ENCODE data around the gene U2SURP.
"Not testable (repeated sequence)": the region's sequence is repeated elsewhere in the genome, so short reads cannot be mapped to it uniquely, and the experiment has no call there.

Gene U2SURP

DNA sequence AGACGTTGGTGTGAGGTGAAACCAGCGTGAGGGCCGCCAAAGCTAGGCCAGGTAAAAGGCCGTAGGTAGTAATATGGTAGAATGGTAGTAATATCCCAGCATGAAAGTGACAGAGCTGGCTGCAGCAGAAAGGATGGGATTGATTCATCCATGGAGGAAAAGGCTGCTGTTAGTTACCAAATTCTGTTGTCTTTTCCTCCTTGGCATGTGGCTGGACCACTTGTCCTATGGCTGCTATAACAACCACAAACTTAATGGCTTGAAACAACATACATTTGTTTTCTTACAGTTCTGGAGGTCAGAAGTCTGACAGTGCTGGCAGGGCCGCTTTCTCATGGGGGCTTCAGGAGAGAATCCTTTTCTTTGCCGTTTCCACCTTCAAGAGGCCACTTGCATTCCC lies 70.4 kb downstream of the U2SURP start:
- DNase-seq (ENCODE audit: low read depth in 2 of 2) = no peak

DNA sequence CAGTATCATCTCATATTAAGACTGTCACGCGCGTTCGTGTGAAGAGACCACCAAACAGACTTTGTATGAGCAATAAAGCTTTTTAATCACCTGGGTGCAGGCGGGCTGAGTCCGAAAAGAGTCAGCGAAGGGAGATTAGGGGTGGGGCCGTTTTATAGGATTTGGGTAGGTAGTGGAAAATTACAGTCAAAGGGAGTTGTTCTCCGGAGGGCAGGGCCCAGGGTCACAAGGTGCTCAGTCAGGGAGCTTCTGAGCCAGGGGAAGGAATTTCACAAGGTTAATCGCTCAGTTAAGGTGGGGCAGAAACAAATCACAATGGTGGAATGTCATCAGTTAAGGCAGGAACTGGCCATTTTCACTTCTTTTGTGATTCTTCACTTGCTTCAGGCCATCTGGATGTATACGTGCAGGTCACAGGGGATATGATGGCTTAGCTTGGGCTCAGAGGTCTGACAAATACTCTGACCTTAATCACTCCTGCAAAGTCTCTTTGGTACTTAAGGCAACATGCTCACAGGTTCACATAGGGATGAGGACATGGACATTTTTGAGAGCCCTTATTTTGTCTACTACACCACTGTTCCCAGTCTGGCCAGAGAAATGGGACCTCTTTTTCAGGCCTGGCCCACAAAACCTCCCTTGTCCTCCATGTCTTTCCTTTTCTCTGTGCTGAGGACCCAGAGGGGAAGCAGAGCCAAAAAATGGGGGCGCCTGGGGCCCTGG lies 71.1 kb downstream of the U2SURP start:
- DNase-seq (ENCODE audit: low read depth in 2 of 2) = not testable (repeated sequence)

DNA sequence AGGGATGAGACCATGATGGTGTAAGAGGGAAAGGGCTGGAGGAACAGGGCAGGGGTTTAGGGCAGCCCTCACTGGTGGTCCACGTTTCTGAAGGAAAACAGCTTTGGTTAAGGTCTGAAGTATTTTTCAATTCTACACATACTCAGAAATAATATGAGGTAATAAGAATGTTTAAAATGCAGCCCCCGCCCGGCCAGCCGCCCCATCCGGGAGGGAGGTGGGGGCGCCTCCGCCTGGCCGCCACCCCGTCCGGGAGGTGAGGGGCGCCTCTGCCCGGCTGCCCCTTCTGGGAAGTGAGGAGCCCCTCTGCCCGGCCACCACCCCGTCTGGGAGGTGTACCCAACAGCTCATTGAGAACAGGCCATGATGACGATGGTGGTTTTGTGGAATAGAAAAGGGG lies 72.2 kb downstream of the U2SURP start:
- DNase-seq (ENCODE audit: low read depth in 2 of 2) = not testable (repeated sequence)

DNA sequence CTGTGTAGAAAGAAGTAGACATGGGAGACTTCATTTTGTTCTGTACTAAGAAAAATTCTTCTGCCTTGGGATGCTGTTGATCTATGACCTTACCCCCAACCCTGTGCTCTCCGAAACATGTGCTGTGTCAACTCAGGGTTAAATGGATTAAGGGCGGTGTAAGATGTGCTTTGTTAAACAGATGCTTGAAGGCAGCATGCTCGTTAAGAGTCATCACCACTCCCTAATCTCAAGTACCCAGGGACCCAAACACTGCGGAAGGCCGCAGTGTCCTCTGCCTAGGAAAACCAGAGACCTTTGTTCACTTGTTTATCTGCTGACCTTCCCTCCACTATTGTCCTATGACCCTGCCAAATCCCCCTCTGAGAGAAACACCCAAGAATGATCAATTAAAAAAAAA lies 72.6 kb downstream of the U2SURP start:
- not testable (repeated sequence) for DNase-seq (ENCODE audit: low read depth in 2 of 2)

DNA sequence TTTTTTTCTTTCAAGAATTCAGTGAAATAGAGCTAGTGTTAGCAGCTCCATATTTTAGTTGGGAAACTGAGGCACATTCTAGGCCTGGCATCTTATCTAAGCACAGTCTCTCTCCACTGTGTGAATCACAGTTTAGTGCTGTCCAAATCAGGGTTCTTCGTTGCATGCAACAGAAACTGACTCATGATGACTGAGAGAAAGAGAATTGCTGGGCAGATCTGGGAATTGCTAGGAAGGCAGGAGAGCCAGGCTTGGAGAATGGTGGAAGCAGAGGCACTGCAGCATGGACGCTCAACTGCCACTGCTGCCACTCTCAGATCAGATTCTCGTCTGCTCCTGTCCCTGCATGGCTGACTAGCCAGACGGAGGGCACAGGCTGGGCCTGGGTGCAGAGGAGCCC lies 77.5 kb downstream of the U2SURP start:
- no peak for DNase-seq (ENCODE audit: low read depth in 2 of 2)

DNA sequence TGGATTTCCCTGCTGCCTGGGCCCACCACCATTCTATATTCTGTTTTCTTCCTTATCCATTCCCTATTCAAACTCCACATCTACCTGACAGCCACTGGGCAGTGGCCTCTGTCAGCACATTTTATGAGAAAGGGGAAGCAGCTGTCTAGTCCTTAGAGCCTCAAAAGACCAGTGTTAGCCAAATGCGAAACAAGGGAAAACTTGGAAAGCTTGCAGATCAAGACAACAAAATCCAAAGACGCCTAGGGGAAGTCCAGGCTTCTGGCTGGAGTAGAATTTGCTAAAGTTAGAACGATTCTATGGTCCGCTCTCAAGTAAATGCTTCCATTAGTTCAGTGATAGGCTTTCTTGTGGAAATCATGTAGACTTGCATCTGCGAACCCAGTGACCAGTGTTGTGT lies 78.8 kb downstream of the U2SURP start:
- DNase-seq (ENCODE audit: low read depth in 2 of 2) = no peak

DNA sequence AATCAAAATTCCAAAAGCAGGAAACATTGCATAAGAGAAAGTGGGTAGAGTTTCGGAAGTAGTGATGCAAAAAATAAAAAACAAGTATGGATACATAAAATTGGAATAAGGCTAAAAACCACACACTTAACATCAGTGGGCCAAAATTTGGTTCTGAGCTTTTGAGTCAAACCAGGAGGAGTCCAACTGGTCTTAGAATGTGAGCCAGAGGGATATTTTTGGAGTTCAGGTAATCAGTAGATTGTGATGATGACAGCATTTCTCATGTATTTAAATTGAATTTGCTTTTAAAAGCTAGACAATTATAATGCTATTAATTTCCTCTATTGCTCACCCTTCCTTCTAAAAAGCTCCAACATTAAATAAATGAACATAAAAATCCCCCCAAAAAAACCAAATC lies 80.0 kb downstream of the U2SURP start:
- DNase-seq (ENCODE audit: low read depth in 2 of 2) = no peak

DNA sequence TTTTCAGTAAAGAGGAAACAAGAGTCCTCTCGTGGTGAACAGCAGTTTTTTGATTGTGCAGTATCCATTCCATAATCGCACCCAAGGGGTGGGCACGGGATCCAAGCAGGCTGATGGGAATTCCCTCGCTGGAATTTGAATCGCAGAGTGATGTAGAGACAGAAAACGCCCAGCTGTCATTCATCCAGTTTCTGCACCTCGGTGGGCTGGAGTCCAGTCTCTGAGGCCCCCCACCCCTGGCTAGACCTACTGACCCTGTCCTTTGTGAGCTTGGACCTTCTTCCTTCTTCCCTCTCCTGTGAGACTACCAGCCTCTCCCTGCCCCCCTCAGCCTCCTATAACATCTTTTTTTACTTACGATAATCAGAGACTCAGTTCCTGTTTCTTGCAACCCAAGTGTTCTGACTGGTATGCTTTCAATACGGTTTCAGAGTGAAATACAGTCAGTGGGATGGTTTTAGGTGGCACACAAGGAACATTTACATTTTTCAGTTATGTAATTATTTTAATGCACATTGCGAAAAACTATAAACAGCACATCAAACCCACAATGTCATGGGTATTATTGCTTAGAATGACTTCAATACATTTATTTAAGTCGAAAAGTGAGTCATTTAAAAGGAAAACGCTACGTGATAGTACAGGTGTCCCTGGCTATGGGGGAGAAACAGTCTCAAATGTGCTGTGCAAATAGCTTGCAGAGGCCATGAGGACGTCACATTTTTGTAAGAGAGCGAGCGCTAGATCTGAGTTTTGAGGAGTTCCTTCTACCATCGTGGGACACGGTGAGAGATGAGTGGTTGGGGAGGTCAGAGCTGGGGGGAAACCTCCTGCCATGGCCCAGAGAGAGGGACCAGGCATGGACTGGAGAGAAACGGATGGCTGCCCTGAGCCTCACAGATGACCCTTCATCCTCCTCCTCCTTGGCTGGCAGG lies 80.7 kb downstream of the U2SURP start:
- DNase-seq (ENCODE audit: low read depth in 2 of 2) = no peak

DNA sequence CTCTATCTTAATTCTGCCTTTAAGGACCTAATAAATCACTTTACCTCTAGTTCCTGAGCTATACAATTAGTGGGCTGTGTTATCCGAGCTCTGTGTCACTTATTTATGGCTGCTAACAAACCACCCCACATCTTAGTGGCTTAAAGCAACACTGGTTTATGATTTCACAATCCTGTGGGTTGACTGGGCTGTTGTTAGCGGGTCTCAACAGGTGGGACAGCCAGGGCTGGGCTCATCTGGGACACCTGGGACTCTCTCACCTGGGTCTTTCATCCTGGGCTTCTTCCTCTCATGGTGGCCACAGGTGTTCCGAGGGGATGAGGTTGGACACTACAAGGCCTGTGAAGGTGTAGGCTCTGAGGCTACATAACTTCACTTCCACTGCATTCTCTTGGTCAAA lies 82.4 kb downstream of the U2SURP start:
- no peak for DNase-seq (ENCODE audit: low read depth in 2 of 2)

DNA sequence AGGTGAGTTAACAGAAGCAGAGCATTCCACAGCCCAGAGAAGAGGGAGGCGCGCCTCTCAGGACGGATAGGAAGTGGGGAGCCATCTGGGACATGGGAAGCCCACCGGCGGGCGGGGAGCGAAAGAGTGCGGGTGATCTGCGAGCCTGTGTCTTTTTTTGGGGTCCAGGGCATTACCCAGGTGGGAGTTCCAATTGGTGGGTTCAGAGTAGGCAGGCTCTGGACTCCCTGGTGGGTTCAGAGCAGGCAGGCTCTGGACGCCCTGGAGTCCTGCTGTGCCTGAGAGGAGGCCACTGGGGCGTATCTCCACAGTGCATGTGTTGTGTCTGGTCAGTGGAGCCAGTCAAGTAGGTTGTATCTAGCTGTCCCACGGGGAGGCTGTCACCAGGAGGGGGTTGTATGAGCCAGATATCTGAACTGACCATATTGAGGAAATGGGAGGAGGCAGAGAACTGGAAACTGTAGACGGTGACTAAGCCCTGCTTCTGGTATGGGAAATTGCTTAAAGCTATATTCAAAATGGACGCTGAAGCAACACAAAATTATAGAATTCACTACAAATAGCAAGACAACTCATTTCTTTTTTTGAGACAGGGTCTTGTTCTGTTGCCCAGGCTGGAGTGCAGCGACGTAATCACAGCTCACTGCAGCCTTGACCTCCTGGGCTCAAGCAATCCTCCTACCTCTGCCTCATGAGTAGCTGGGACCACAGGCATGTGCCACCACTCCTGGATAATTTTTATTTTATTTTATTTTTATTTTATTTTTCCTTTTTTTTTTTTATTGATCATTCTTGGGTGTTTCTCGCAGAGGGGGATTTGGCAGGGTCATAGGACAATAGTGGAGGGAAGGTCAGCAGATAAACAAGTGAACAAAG lies 83.7 kb downstream of the U2SURP start:
- DNase-seq (ENCODE audit: low read depth in 2 of 2) = no peak

DNA sequence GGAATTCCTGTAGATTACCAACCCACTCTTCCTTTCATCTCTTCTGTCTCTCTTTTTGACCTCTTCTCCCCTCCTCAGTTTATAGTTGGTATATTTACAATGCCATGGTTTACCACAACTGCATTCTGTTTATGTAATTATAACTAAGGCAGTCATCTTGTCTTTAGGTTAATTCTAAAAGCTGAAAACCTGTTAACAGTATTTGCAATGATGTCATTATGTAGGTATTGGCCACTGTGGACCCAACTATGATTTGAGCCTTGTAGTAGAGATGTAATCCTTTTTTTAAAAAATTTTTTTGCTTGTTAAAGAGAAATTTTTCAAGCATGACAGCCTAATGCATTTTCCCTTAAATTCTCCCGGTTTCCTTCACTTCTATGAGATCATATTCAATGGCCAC lies 87.5 kb downstream of the U2SURP start:
- no peak for DNase-seq (ENCODE audit: low read depth in 2 of 2)

DNA sequence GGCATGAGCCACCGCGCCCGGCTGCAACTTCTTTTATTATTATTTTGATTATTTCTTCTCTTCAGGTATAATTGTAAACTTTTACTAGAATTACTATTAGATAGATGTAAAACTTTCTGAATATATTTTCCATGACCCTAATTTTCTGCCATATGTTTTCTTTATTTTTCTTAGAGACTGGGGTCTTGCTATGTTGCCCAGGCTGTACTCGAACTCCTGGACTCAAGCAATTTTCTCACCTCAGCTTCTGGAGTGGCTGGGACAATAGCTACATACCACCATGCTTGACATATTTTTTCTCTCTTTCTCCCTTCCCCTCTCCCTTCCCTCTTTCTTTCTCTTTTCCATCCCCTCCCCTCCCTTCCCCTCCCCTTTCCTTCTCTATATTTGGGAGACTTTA lies 88.6 kb downstream of the U2SURP start:
- DNase-seq (ENCODE audit: low read depth in 2 of 2) = no peak

DNA sequence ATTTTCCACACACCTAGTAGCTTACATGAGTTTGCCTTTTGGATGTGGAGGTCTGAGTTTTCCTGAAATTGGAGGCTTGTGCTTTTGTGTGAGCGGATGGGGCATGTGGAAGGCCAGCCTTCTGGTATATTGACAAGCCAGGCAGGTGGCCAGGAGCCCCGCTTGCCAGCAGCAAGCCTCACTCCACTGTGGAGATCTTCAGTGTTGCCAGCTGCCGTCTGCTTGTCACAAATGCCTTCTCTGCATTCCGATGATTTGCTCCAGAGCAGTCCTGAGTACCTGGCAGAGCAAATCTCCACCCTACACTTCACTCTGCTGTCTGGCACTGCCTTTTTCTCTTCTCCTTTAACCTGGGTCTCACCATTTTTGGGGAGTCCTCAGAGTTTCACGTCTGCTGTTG lies 89.1 kb downstream of the U2SURP start:
- DNase-seq (ENCODE audit: low read depth in 2 of 2) = no peak

DNA sequence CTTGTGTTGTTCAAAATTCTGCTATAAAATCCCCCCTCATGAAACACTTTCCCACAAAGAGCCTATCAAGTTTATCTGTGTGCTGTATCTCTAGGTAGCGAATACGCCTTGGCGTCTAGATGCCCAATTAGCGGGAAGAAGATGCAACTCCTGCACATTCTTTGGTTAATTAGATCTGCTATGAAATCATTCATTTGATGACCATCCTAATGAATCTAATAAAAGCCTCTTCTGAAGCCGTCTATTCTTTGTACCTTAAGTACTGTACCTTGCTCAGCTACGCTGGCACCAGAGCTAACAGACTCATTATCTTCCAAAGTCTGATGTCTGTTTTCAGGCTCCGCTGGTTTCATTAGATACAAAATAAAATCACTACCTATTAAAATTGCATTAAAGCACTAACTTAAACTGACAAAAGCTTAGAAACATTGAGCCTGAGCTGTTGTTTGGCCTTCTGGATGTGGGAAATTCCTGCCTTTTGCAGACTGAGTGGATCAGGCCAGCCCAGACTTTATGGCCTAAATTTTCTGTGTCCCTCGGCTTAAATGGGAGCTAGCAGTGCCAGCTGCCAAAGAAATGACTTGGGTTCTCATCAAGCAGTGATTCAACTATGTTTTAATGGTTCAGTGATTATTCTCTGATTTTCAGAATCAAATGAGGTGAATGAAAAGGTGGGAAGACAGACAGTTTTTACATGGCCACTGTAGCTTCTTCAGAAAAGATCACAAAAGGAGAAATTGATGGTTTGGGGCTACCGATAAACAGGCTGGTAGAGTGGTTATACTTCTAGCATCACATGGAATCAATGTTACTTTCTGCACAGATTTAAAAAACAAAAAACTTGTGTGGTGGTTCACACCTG lies 89.8 kb downstream of the U2SURP start:
- DNase-seq (ENCODE audit: low read depth in 2 of 2) = no peak

DNA sequence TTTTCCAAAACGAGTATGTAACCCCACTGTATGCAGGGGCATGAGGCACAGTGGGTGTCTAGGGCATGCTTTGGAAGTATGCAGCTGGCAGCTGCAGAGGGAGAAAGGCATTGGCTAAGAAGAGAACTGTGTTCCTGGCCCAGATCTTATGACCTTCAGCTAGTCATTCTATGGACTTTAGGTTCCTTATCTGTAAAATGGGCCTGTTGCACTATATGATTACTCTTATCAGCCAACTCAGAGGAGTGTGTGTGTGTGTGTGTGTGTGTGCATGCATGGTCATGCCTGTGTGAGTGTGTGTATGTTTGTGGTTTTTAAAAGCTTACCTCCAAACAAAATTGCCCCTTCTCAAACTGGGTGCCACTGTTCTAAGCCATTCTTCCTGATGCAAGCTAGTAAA lies 90.8 kb downstream of the U2SURP start:
- DNase-seq (ENCODE audit: low read depth in 2 of 2) = no peak

DNA sequence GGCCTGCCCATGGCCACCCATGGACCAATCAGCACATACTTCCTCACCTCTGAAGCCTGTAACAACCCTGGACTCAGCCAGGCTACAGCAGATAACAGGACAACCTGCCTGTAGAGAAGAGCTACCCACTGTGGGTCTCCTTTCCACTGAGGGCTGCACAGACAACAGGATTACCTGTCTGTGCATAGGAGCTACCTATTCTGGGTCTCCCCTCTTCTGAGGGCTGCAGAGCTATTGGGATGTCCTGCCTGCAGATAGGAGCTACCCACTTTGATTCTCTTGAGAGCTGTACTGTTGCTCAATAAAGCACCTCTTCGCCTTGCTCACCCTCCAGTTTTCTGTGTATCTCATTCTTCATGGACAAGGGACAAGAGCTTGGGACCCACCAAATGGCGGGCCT lies 94.4 kb downstream of the U2SURP start:
- no peak for DNase-seq (ENCODE audit: low read depth in 2 of 2)

DNA sequence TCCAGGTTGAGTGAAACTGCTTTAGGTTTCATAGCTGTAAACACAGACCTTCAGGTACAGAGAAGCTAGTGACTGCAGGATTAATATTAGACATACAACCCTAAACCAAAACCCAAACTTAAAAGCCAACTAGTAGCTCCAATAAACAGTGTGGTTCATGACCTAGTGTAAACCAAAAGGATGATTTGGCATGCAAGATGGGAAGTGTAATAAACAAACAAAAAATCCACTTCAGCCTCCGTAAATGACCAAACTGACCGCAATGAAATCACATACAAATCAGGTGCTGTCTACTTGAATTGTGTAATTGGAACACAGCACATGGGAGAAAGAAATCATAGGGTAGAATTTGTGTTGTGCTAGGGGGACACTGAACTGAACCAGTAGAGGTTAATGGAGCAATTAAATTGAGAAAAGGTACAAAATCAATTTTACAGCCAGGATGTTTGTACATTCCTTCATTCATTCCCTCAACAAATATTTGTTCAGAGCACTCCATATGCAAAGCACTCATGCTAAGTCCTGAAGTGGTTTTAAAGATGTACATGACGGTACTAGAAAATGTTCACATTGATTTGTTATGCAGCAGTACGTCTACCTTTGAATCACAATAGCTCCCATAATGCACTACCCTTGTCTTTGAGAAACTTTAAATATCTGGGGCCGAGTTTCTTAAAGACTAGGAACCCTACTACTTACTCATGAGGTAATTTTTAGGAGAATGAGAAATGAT lies 96.8 kb downstream of the U2SURP start:
- DNase-seq (ENCODE audit: low read depth in 2 of 2) = no peak

DNA sequence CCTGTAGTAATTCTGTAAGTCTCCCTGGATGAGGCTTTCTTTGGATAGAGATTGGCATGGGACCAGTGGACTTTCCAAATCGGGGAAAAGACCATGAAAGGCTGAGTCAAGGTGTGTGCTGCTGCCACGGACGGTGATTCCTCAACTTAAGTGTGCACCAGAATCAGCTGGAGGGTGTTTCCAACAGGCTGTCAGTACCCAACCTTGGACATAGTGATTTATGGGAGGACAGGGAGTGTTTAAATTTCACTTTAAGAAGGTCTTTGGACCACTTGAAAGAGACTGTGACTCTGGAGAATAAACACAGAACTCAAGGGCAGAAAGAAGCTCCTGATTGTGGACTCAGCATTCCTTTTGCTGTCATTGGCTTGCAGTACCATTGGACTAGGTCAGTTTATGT lies 97.8 kb downstream of the U2SURP start:
- DNase-seq (ENCODE audit: low read depth in 2 of 2) = no peak

DNA sequence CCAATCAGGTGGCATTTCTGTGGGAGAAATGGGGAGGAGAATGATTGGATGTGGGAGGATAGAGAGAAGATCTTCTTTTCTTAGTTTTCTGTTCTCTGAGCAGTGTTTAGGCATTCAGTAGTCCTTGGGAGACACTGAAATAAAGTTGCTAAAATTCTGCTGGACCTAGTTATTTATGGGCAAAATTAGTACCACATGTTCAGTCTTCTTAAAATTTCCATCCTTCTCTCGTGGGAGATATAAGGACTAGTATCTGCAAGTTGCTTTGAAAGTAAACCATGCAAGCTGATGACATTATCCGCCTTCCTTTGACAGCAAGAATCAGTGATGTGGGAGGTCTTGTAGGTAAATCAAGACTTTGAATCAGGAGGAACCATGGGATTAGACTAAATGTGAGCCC lies 98.3 kb downstream of the U2SURP start:
- DNase-seq (ENCODE audit: low read depth in 2 of 2) = no peak

DNA sequence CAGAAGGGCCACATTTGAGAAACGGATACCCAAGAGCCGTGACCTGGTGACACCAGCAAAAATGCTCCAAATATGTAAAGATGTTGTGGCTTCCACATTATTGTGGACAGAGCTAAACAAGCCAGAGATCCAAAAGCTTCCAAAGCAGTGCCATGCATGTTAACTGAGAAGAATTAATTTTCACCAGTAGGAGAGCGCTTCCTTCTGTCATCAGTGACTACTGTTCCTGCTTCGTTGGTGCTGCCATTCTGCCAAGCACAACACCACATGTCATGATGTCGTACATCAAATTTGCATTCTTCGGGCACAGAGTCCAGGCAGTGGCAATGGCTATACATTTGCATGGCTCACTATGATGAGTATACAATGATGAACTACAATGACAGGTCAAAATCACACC lies 99.1 kb downstream of the U2SURP start:
- no peak for DNase-seq (ENCODE audit: low read depth in 2 of 2)

All from stimulated activated CD8-positive, alpha-beta memory T cell treated with anti-CD3 and anti-CD28 coated beads, Interleukin-7, amount 100 ng/mL, for 4 hours (primary cell).